Uterus (tissue), 4 donors: Measurements from ENCODE around the gene JMJD8. TPM values are rescaled to one million over a fixed set of nuclear protein-coding genes. Genes with fewer than 3 reads are reported as not detected.
A peak's percentile ranks its signal among the peaks of the same experiment; 100 is the strongest.

Experiments used
- DNase-seq, 2 donors: peaks; one replicate each; pipeline ENCODE4 v3.0.0-alpha.2; 2019 to 2020
- H3K27ac ChIP-seq, 2 donors: fragments of 200-600 bp; sonication (generic); 1 replicate in 1 of 2; 2 replicates in 1 of 2; pipeline ENCODE4 v1.5.1; 2016 to 2018
- H3K27me3 ChIP-seq, 2 donors: fragments of 200-600 bp; sonication (generic); one replicate each; pipeline ENCODE4 v1.5.1; 2018 to 2019; ENCODE audit warnings: control low read depth in 1 of 2
- H3K36me3 ChIP-seq, 2 donors: fragments of 200-600 bp; sonication (generic); one replicate each; pipeline ENCODE4 v1.5.1; 2019; ENCODE audit warnings: control low read depth in 1 of 2
- H3K4me1 ChIP-seq, 2 donors: fragments of 200-600 bp; sonication (generic); one replicate each; pipeline ENCODE4 v1.5.1; 2018 to 2019; ENCODE audit warnings: control low read depth in 1 of 2
- H3K4me3 ChIP-seq, 2 donors: fragments of 200-600 bp; sonication (generic); 1 replicate in 1 of 2; 2 replicates in 1 of 2; pipeline ENCODE4 v1.5.1; 2018 to 2019; ENCODE audit warnings: mild to moderate bottlenecking in 1 of 2
- H3K9me3 ChIP-seq, 2 donors: fragments of 200-600 bp; sonication (generic); one replicate each; pipeline ENCODE4 v1.5.1; 2019; ENCODE audit warnings: control low read depth in 1 of 2
- POLR2A ChIP-seq, 2 donors: fragments of 450-650 bp; IDR thresholded peaks; one replicate each; pipeline ENCODE4 v1.6.1; 2016; ENCODE audit warnings: antibody characterized with exemption in 2 of 2, mild to moderate bottlenecking in 1 of 2, moderate library complexity in 1 of 2
- intact Hi-C: fragments of 100-400 bp; cut with DNase I; formaldehyde crosslinking; loops from one replicate; pipeline ENCODE4 v1.15.1; 2023; ENCODE audit warnings: low total_unique reads
- total RNA-seq, 4 donors: library from RNA; depleted of rRNA in 3 of 4; stranded (reverse); fragments of >200 nt in 3 of 4; gene quantifications; one replicate each; pipeline versions ENCODE4 v1.1.0 to v1.2.4, GENCODE V29; 2014 to 2023
- TF ChIP-seq, protein P1 (sequence below), 4 experiments: fragments of 200-600 bp in 2 of 4; fragments of 450-650 bp in 2 of 4; sonication (generic) in 2 of 4; IDR thresholded peaks; one replicate each; pipeline ENCODE4 v1.5.1; 2016 to 2019; ENCODE audit warnings: antibody characterized with exemption in 4 of 4, mild to moderate bottlenecking in 2 of 4, moderate library complexity in 1 of 4
- donor health status: DM: yes; HTN: yes; CAD: no.

Gene JMJD8
- total RNA-seq, 4 donors from 2014 or later = 45.6 to 111 (median 57.4) TPM

DNA sequence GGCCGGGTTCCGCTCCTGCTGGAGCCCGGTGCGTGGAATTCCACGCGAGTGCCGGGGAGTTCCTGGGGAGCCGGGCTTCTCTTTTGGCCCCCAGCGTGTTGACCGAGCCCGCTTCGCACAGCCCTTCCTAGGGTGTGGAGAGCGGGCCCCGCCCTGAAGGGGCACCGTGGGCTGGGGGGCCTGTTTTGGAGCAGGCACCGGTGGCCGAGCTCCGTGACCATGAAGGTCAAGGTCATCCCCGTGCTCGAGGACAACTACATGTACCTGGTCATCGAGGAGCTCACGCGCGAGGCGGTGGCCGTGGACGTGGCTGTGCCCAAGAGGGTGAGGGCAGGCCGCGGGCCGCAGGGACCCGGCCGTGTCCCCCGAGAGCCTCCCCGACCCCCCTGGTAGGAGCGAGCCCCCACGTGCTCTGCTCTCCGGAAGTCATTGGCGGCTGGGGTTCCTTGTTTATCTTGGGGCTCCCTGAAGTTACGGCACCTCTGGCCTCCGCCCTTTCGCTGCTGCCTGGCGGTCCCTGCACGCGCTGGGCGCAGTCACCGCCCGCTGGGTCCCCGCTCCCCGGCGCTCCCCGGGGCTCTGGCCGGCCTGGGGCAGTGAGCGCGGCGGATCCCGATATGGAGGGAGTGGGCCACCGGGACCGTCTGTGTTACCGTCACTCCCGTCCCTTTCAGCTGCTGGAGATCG is 43.3 kb upstream of the JMJD8 start:
- Histone ChIP-seq H3K4me1 (peaks cover 0 to 18% of the 10 kb centered on the region in 2 donors), H3K27ac (no peak overlapping the region), H3K9me3 (no peaks in the 10 kb centered on the region), H3K36me3 (no peaks in the 10 kb centered on the region), H3K4me3 (peak overlapping the region; percentile 16 to 22), H3K27me3 (peaks cover 0 to 28% of the 10 kb centered on the region in 2 donors)
- intact Hi-C loops = no loop called here
- TF ChIP-seq, protein P1, sequence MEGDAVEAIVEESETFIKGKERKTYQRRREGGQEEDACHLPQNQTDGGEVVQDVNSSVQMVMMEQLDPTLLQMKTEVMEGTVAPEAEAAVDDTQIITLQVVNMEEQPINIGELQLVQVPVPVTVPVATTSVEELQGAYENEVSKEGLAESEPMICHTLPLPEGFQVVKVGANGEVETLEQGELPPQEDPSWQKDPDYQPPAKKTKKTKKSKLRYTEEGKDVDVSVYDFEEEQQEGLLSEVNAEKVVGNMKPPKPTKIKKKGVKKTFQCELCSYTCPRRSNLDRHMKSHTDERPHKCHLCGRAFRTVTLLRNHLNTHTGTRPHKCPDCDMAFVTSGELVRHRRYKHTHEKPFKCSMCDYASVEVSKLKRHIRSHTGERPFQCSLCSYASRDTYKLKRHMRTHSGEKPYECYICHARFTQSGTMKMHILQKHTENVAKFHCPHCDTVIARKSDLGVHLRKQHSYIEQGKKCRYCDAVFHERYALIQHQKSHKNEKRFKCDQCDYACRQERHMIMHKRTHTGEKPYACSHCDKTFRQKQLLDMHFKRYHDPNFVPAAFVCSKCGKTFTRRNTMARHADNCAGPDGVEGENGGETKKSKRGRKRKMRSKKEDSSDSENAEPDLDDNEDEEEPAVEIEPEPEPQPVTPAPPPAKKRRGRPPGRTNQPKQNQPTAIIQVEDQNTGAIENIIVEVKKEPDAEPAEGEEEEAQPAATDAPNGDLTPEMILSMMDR (IDR thresholded peaks at IDR 0.05) = no peak
- no peak for TF ChIP-seq POLR2A (IDR thresholded peaks at IDR 0.05)
- DNase-seq = no peak

DNA sequence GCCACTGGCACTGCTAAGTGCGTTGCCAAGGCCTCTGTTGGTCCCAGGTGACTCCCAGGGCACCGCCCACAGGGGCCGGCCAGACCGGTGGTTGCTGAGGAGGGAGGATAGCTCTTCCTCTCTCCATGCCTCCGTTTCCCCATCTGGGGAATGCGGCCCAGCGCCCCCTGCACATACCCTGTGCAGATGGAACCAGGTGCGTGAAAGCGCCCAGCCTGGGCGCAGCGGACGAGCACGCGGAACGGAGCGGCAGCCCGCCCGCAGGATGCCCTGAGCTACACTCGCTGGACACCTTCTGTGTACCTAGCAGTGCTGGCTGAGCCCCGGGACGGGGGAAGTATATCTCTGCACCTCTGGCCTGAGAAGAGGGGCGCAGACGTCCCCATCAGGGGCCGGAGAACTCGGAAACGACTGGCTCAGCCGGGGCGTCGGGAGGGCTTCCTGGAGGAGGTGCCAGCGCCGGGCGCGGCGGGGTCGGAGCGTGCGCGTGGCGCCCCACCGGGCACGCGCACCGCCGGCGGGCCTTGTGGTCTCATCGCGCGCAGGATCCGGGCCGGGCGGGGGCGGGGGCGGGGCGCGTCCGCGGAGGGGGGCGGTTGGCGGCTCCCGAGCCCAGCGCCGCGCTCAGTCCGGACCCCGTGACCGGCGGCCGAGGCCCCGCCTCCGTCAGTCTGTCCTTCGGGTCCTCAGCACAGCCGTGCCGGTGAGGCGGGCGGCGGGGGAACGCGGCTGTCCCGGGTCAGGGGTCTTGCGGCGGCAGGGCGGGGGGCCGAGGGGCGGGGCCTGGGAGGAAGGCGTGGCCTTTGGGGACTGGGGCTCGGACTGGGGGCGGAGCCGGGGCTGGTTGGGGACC is 42.5 kb upstream of the JMJD8 start, which contains the start of the genes CCDC78 and HAGHL:
TSS of gene CCDC78 (minus strand) at position 6 of the 853 bp plus-strand sequence. CDS start 76 bp downstream, outside the sequence.
TSS of gene HAGHL (plus strand) at position 669 of the 853 bp plus-strand sequence. CDS start 404 bp downstream, outside the sequence.
- TF ChIP-seq, protein P1 (IDR thresholded peaks at IDR 0.05) = no peak
- no peak for TF ChIP-seq POLR2A (IDR thresholded peaks at IDR 0.05)
- no peak for DNase-seq
- Histone ChIP-seq H3K4me3 (peak within 1 kb of the TSS; percentile 16 to 22), H3K4me1 (peaks cover 0 to 22% of the 10 kb centered on the region in 2 donors), H3K27me3 (peaks cover 0 to 28% of the 10 kb centered on the region in 2 donors), H3K9me3 (no peaks in the 10 kb centered on the region), H3K36me3 (no peaks in the 10 kb centered on the region), H3K27ac (no peak within 1 kb of the TSS)
- intact Hi-C loops = no loop called here

DNA sequence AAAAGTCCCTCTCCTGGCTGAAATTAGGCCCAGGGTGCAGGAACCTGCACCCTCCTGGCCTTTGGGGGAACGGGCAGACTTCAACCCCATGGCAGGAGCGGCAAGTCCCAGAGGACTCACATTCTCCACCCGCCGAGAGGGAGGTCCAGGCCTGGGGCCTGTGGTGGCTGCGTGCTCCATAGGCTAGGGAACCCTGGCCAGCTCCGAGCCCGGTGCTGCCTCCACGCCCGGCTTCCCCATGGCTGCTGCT is 42.0 kb upstream of the JMJD8 start:
- no peak for DNase-seq
- Histone ChIP-seq H3K36me3 (no peaks in the 10 kb centered on the region), H3K27ac (no peak overlapping the region), H3K27me3 (peaks cover 0 to 28% of the 10 kb centered on the region in 2 donors), H3K4me1 (peaks cover 0 to 25% of the 10 kb centered on the region in 2 donors), H3K9me3 (no peaks in the 10 kb centered on the region), H3K4me3 (no peak overlapping the region)
- TF ChIP-seq, protein P1 (IDR thresholded peaks at IDR 0.05) = no peak
- TF ChIP-seq POLR2A (IDR thresholded peaks at IDR 0.05) = no peak
- intact Hi-C loops = no loop called here

DNA sequence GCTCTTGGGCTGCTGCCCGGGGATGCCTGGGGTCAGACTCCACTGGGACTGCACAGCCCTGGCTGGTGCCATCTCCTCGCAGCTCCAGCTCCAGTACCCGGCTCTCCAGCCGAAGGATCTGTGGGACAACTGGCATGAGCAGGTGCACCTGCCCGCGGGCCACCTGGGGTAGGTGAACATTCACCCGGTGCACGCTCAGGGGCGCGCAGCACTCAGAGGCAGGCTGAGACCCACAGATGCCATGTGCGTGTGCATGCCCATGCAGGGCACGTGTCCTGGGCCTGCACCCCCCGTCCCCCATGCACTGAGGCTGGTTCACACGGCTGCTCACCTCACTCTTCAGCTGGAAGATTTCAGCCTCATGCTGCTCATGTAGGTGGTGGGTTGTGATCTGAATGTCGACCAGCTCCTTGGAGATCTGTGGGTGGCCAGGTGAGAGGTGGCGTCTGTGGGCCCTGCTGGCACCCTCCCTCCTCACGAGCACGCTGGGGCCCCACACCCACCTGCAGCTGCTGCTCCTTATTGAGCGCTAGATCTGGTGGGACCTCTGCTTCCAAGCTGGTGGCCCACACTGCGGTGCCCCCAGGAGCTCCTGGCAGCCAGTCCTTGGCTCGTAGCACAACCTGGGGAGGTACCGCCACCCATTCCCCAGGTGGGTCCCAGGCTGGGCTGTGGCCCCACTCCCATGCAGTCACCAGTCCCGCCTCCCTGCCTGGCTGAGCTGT is 41.5 kb upstream of the JMJD8 start:
- intact Hi-C loops = no loop called here
- no peaks in the 10 kb centered on the region for H3K36me3 ChIP-seq
- H3K9me3 ChIP-seq = no peaks in the 10 kb centered on the region
- H3K27me3 ChIP-seq = peaks cover 0 to 28% of the 10 kb centered on the region in 2 donors
- no peak overlapping the region for H3K4me3 ChIP-seq
- TF ChIP-seq, protein P1 (IDR thresholded peaks at IDR 0.05) = no peak
- no peak for TF ChIP-seq POLR2A (IDR thresholded peaks at IDR 0.05)
- no peak for DNase-seq
- H3K27ac ChIP-seq = no peak overlapping the region
- peaks cover 0 to 25% of the 10 kb centered on the region in 2 donors for H3K4me1 ChIP-seq
